ENCODE data around the gene ZNF518B.
A peak's percentile ranks its signal among the peaks of the same experiment; 100 is the strongest.

ZNF518B gene

GRCh38 chr4:10457255-10457801 lies at the start of gene ZNF518B:
TSS of gene ZNF518B (minus strand) at chr4:10457426. CDS start at chr4:10446328, 11,098 bp downstream.
- H3K9me3 Mint-ChIP-seq, result peaks cover 4% of the 10 kb centered on the region
- peaks cover 29% of the 10 kb centered on the region for H3K36me3 Mint-ChIP-seq
- H3K27me3 Mint-ChIP-seq, result peaks cover 17% of the 10 kb centered on the region
- H3K4me1 Mint-ChIP-seq, result peaks cover 28% of the 10 kb centered on the region
- peak within 1 kb of the TSS; percentile 92 for H3K27ac Mint-ChIP-seq
- peak; percentile 89 for ATAC-seq
- peak within 1 kb of the TSS; percentile 83 for H3K4me3 Mint-ChIP-seq

- ATAC-seq, result no peak
- Mint-ChIP-seq H3K27me3 (no peaks in the 10 kb centered on the region), H3K27ac (no peak overlapping the region), H3K4me3 (no peak overlapping the region), H3K9me3 (peaks cover 9% of the 10 kb centered on the region), H3K36me3 (peaks cover 11% of the 10 kb centered on the region), H3K4me1 (no peaks in the 10 kb centered on the region)
Measured at GRCh38 chr4:10506077-10506476, 48.9 kb upstream of the ZNF518B start.

GRCh38 chr4:10504570-10505179 lies 47.4 kb upstream of the ZNF518B start:
- no peak overlapping the region for H3K27ac Mint-ChIP-seq
- peaks cover 21% of the 10 kb centered on the region for H3K36me3 Mint-ChIP-seq
- H3K4me3 Mint-ChIP-seq, result no peak overlapping the region

GRCh38 chr4:10502717-10503116 lies 45.5 kb upstream of the ZNF518B start:
- Mint-ChIP-seq H3K27ac (no peak overlapping the region), H3K4me3 (no peak overlapping the region), H3K9me3 (peaks cover 9% of the 10 kb centered on the region), H3K36me3 (peaks cover 24% of the 10 kb centered on the region), H3K27me3 (no peaks in the 10 kb centered on the region), H3K4me1 (no peaks in the 10 kb centered on the region)
- ATAC-seq, result no peak

More at GRCh38 chr4:10504570-10505179, 47.4 kb upstream of the ZNF518B start:
- H3K9me3 Mint-ChIP-seq, result peaks cover 9% of the 10 kb centered on the region
- H3K27me3 Mint-ChIP-seq, result no peaks in the 10 kb centered on the region
- no peaks in the 10 kb centered on the region for H3K4me1 Mint-ChIP-seq
- ATAC-seq, result no peak

GRCh38 chr4:10500776-10501175 lies 43.5 kb upstream of the ZNF518B start:
- ATAC-seq, result no peak
- Mint-ChIP-seq H3K36me3 (peaks cover 24% of the 10 kb centered on the region), H3K27me3 (no peaks in the 10 kb centered on the region), H3K4me1 (no peaks in the 10 kb centered on the region), H3K4me3 (no peak overlapping the region), H3K9me3 (peaks cover 4% of the 10 kb centered on the region), H3K27ac (no peak overlapping the region)

- H3K4me1 Mint-ChIP-seq, result no peaks in the 10 kb centered on the region
- ATAC-seq, result no peak
- H3K9me3 Mint-ChIP-seq, result no peaks in the 10 kb centered on the region
- no peak overlapping the region for H3K27ac Mint-ChIP-seq
- H3K4me3 Mint-ChIP-seq, result no peak overlapping the region
- no peaks in the 10 kb centered on the region for H3K27me3 Mint-ChIP-seq
- peaks cover 13% of the 10 kb centered on the region for H3K36me3 Mint-ChIP-seq
Measured at GRCh38 chr4:10496200-10496599, 39.0 kb upstream of the ZNF518B start.

GRCh38 chr4:10495651-10496050 lies 38.4 kb upstream of the ZNF518B start:
- Mint-ChIP-seq H3K27me3 (no peaks in the 10 kb centered on the region), H3K36me3 (peaks cover 9% of the 10 kb centered on the region), H3K9me3 (no peaks in the 10 kb centered on the region), H3K27ac (no peak overlapping the region), H3K4me3 (no peak overlapping the region), H3K4me1 (no peaks in the 10 kb centered on the region)
- ATAC-seq, result no peak

GRCh38 chr4:10492464-10492863 lies 35.2 kb upstream of the ZNF518B start:
- H3K4me1 Mint-ChIP-seq, result no peaks in the 10 kb centered on the region

GRCh38 chr4:10491401-10491800 lies 34.2 kb upstream of the ZNF518B start:
- Mint-ChIP-seq H3K9me3 (no peaks in the 10 kb centered on the region), H3K27me3 (no peaks in the 10 kb centered on the region), H3K4me3 (no peak overlapping the region), H3K36me3 (no peaks in the 10 kb centered on the region), H3K27ac (no peak overlapping the region), H3K4me1 (no peaks in the 10 kb centered on the region)
- ATAC-seq, result no peak

More at GRCh38 chr4:10492464-10492863, 35.2 kb upstream of the ZNF518B start:
- Mint-ChIP-seq H3K9me3 (no peaks in the 10 kb centered on the region), H3K4me3 (no peak overlapping the region), H3K27me3 (no peaks in the 10 kb centered on the region), H3K27ac (no peak overlapping the region), H3K36me3 (no peaks in the 10 kb centered on the region)
- no peak for ATAC-seq

GRCh38 chr4:10490996-10491395 lies 33.8 kb upstream of the ZNF518B start:
- H3K4me3 Mint-ChIP-seq, result no peak overlapping the region
- no peak for ATAC-seq
- no peak overlapping the region for H3K27ac Mint-ChIP-seq
- no peaks in the 10 kb centered on the region for H3K9me3 Mint-ChIP-seq
- H3K4me1 Mint-ChIP-seq, result no peaks in the 10 kb centered on the region
- H3K27me3 Mint-ChIP-seq, result no peaks in the 10 kb centered on the region
- no peaks in the 10 kb centered on the region for H3K36me3 Mint-ChIP-seq

- Mint-ChIP-seq H3K36me3 (no peaks in the 10 kb centered on the region), H3K4me1 (no peaks in the 10 kb centered on the region), H3K27ac (no peak overlapping the region), H3K4me3 (no peak overlapping the region), H3K9me3 (no peaks in the 10 kb centered on the region), H3K27me3 (peaks cover 10% of the 10 kb centered on the region)
- ATAC-seq, result no peak
Measured at GRCh38 chr4:10482913-10483312, 25.7 kb upstream of the ZNF518B start.

GRCh38 chr4:10480616-10481015 lies 23.4 kb upstream of the ZNF518B start:
- H3K9me3 Mint-ChIP-seq, result no peaks in the 10 kb centered on the region
- H3K27ac Mint-ChIP-seq, result no peak overlapping the region
- no peaks in the 10 kb centered on the region for H3K4me1 Mint-ChIP-seq
- H3K4me3 Mint-ChIP-seq, result no peak overlapping the region
- H3K27me3 Mint-ChIP-seq, result peaks cover 10% of the 10 kb centered on the region
- no peaks in the 10 kb centered on the region for H3K36me3 Mint-ChIP-seq
- ATAC-seq, result no peak

GRCh38 chr4:10478621-10479020 lies 21.4 kb upstream of the ZNF518B start:
- no peak for ATAC-seq
- Mint-ChIP-seq H3K27ac (no peak overlapping the region), H3K27me3 (peaks cover 10% of the 10 kb centered on the region)

GRCh38 chr4:10470505-10470904 lies 13.3 kb upstream of the ZNF518B start:
- Mint-ChIP-seq H3K27ac (no peak overlapping the region), H3K4me1 (no peaks in the 10 kb centered on the region), H3K9me3 (no peaks in the 10 kb centered on the region), H3K36me3 (no peaks in the 10 kb centered on the region), H3K27me3 (peaks cover 21% of the 10 kb centered on the region), H3K4me3 (no peak overlapping the region)
- ATAC-seq, result no peak

More at GRCh38 chr4:10478621-10479020, 21.4 kb upstream of the ZNF518B start:
- Mint-ChIP-seq H3K4me3 (no peak overlapping the region), H3K4me1 (no peaks in the 10 kb centered on the region), H3K36me3 (no peaks in the 10 kb centered on the region), H3K9me3 (no peaks in the 10 kb centered on the region)

- Mint-ChIP-seq H3K9me3 (peaks cover 5% of the 10 kb centered on the region), H3K36me3 (no peaks in the 10 kb centered on the region), H3K27me3 (peaks cover 64% of the 10 kb centered on the region), H3K4me3 (no peak overlapping the region), H3K27ac (no peak overlapping the region), H3K4me1 (no peaks in the 10 kb centered on the region)
- ATAC-seq, result no peak
Measured at GRCh38 chr4:10466161-10466560, 8.9 kb upstream of the ZNF518B start.

GRCh38 chr4:10462876-10463275 lies 5.7 kb upstream of the ZNF518B start:
- Mint-ChIP-seq H3K4me1 (peaks cover 3% of the 10 kb centered on the region), H3K27ac (no peak overlapping the region), H3K27me3 (peaks cover 62% of the 10 kb centered on the region), H3K36me3 (no peaks in the 10 kb centered on the region), H3K4me3 (no peak overlapping the region), H3K9me3 (peaks cover 5% of the 10 kb centered on the region)
- ATAC-seq, result no peak
